K562 (cell line): ENCODE measurements around the gene SDS. TPM values are rescaled to one million over a fixed set of nuclear protein-coding genes. Genes with fewer than 3 reads are reported as not detected.

ENCODE experiments used
- ARID2 ChIP-seq: fragments of 450-650 bp; IDR thresholded peaks from 2 replicates; pipeline ENCODE4 v1.6.1; 2017; ENCODE audit warnings: antibody characterized with exemption, mild to moderate bottlenecking
- CC2D1A ChIP-seq: fragments of 450-650 bp; IDR thresholded peaks from 2 replicates; pipeline ENCODE4 v1.6.1; 2017; ENCODE audit warnings: mild to moderate bottlenecking
- ETV1 ChIP-seq: fragments of 450-650 bp; conservative IDR thresholded peaks from 2 replicates; pipeline ENCODE4 v1.6.1; 2016; ENCODE audit warnings: missing genetic modification characterization, control low read depth, low read depth, missing compliant biosample characterization
- KLF16 ChIP-seq: IDR thresholded peaks from 2 replicates; pipeline ENCODE4 v1.6.1; 2016; ENCODE audit warnings: antibody characterized with exemption
- MTF1 ChIP-seq: fragments of 250-450 bp; sonication (Bioruptor Pico); IDR thresholded peaks from 2 replicates; pipeline ENCODE4 v1.9.0; 2021; ENCODE audit warnings: moderate library complexity, mild to moderate bottlenecking, inconsistent platforms, borderline replicate concordance
- NCOA1 ChIP-seq: fragments of 450-650 bp; IDR thresholded peaks from 2 replicates; pipeline ENCODE4 v1.6.1; 2016; ENCODE audit warnings: low read depth
- RBM25 ChIP-seq: fragments of 200-400 bp; formaldehyde crosslinking; IDR thresholded peaks from 2 replicates; pipeline ENCODE4 v1.6.1; 2018; ENCODE audit warnings: low read length, low read depth, moderate library complexity; ENCODE audit not compliant: severe bottlenecking
- SMC3 ChIP-seq: conservative IDR thresholded peaks from 2 replicates; pipeline ENCODE4 v1.6.1; 2011; ENCODE audit warnings: low read depth, low read length, improper control_type of control experiment; ENCODE audit not compliant: insufficient read depth
- TAF1 ChIP-seq: IDR thresholded peaks from 2 replicates; pipeline ENCODE4 v1.6.1; 2011; ENCODE audit warnings: mild to moderate bottlenecking, low read length, moderate library complexity; ENCODE audit not compliant: insufficient read depth, control insufficient read depth, severe bottlenecking; ENCODE audit errors: extremely low read depth
- U2AF2 ChIP-seq: fragments of 200-400 bp; formaldehyde crosslinking; optimal IDR thresholded peaks from 2 replicates; pipeline ENCODE3; 2017; ENCODE audit warnings: low read depth, mild to moderate bottlenecking, low read length
- ZBTB1 ChIP-seq: sonication (generic); formaldehyde crosslinking; IDR thresholded peaks from 2 replicates; pipeline ENCODE4 v1.8.1; 2023; ENCODE audit warnings: missing genetic modification reagents, low read depth, mild to moderate bottlenecking, borderline replicate concordance
- ZNF121 ChIP-seq: sonication (generic); formaldehyde crosslinking; conservative IDR thresholded peaks from 2 replicates; pipeline ENCODE4 v1.8.0; 2022; ENCODE audit warnings: missing genetic modification reagents
- ZNF263 ChIP-seq: sonication (generic); formaldehyde crosslinking; IDR thresholded peaks from 2 replicates; pipeline ENCODE4 v1.8.0; 2022; ENCODE audit warnings: mild to moderate bottlenecking, missing genetic modification reagents, borderline replicate concordance
- ZNF408 ChIP-seq: fragments of 250-450 bp; sonication (Bioruptor Pico); IDR thresholded peaks from 2 replicates; pipeline ENCODE4 v1.4.0; 2020; ENCODE audit warnings: low read depth, mild to moderate bottlenecking, moderate library complexity
- ZNF766 ChIP-seq: fragments of 200-800 bp; sonication (Bioruptor generic); conservative IDR thresholded peaks from 2 replicates; pipeline ENCODE4 v1.6.1; 2016; ENCODE audit warnings: missing genetic modification characterization, missing compliant biosample characterization
- polyA plus RNA-seq, 8 experiments: library from polyadenylated mRNA; depleted of rRNA in 4 of 8; stranded (reverse) in 5 of 8; unstranded in 3 of 8; fragments of >200 nt; fragmentation: Nextera tagmentation in 2 of 8; fragmentation: Illumina TruSeq in 1 of 8; extraction: Ambion mirVana in 2 of 8; extraction: Trizol in 1 of 8; gene quantifications; 2 replicates each; pipeline versions ENCODE4 v1.2.1 to v1.2.3, GENCODE V29; 2011 to 2014; ENCODE audit warnings: inconsistent platforms in 1 of 8, missing spikeins in 1 of 8
- total RNA-seq, 7 experiments: library from RNA; depleted of rRNA in 6 of 7; stranded (reverse); fragments of >200 nt in 6 of 7; fragmentation: Illumina TruSeq in 2 of 7; extraction: Trizol in 2 of 7; gene quantifications; 2 replicates each; pipeline versions ENCODE4 v1.2.1 to v1.2.3, GENCODE V29; 2011 to 2021; ENCODE audit warnings: low replicate concordance in 1 of 7
- TF ChIP-seq, protein P1 (sequence below): fragments of 250-450 bp; sonication (Bioruptor Pico); IDR thresholded peaks from 2 replicates; pipeline ENCODE4 v1.4.0; 2020; ENCODE audit warnings: mild to moderate bottlenecking
- TF ChIP-seq, protein P2 (sequence below): fragments of 450-650 bp; IDR thresholded peaks from 2 replicates; pipeline ENCODE4 v1.6.1; 2016; ENCODE audit warnings: missing biosample characterization, missing genetic modification characterization
- TF ChIP-seq, protein P3 (sequence below), 2 experiments: fragments of 200-800 bp in 1 of 2; sonication (Bioruptor generic) in 1 of 2; sonication (generic) in 1 of 2; formaldehyde crosslinking in 1 of 2; IDR thresholded peaks in 1 of 2; conservative IDR thresholded peaks in 1 of 2; 2 replicates each; pipeline versions ENCODE4 v1.5.0 to v1.6.1; 2016 to 2020; ENCODE audit warnings: missing compliant biosample characterization in 1 of 2, missing genetic modification characterization in 1 of 2, missing genetic modification reagents in 1 of 2
- TF ChIP-seq, protein P4 (sequence below): fragments of 450-650 bp; formaldehyde crosslinking; IDR thresholded peaks from 2 replicates; pipeline ENCODE4 v1.4.0; 2020; ENCODE audit warnings: mild to moderate bottlenecking, moderate library complexity

Gene SDS
- total and polyA plus RNA-seq, 9 of the 15 experiments (the other 6 are each of a cell fraction or from before 2014, with no cell fraction given) = 0.07 to 1.1 (median 0.12) TPM; not detected in 1

DNA sequence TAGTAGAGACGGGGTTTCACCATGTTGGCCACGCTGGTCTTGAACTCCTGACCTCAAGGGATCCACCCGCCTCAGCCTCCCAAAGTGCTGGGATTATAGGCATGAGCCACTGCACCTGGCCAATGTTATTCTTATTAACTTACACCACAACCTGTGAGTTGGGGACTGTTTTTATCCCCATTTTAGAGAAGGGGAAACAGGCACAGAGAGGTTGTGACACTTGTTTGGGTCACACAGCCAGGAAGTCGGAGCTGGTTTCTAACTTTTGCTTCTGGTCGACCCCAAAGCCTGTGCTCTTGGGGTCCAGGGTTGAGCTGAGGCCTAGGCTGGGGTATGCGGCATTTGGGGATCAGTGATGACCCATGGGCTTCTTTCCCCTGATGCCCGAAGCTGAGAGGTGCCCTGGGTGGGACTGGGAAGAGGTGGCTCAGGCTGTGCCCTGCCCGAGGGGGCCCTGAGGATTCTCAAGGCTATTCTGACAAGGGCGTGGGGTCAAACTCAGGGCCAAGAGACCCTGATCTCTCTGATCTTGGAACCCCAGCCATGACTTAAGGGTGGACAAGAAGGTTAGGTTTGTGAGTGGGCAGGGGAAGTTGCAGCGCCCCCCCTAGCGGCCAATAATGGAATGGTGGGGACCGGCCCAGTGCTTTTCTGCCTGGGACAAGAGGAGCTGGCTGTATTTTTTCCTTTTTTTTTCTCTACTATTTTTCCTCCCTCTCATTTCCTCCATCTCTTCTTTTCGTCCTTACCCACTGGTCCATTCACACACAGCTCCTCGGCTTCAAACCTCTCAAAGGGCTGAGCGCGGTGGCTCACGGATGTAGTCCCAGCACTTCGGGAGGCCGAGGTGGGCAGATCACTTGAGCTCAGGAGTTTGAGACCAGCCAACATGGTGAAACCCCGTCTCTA lies 21.5 kb upstream of the SDS start (continued):
- 0 out of 2 replicates have a peak, but pooled peaks have one; percentile 29 for TF ChIP-seq CC2D1A
- 0 out of 2 replicates have a peak, but pooled peaks have one; percentile 66 for TF ChIP-seq ARID2
- TF ChIP-seq ETV1 (tag) = peak; percentile 80
- TF ChIP-seq ZNF408 = no peak
- TF ChIP-seq ZBTB1 (CRISPR knock-in tag) = peak; percentile 54; the same call in 1 of the 2 replicates
- TF ChIP-seq TAF1 = no peak
- TF ChIP-seq, protein P1, sequence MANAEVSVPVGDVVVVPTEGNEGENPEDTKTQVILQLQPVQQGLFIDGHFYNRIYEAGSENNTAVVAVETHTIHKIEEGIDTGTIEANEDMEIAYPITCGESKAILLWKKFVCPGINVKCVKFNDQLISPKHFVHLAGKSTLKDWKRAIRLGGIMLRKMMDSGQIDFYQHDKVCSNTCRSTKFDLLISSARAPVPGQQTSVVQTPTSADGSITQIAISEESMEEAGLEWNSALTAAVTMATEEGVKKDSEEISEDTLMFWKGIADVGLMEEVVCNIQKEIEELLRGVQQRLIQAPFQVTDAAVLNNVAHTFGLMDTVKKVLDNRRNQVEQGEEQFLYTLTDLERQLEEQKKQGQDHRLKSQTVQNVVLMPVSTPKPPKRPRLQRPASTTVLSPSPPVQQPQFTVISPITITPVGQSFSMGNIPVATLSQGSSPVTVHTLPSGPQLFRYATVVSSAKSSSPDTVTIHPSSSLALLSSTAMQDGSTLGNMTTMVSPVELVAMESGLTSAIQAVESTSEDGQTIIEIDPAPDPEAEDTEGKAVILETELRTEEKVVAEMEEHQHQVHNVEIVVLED = no peak
- TF ChIP-seq NCOA1 = 0 out of 2 replicates have a peak, but pooled peaks have one; percentile 15
- no peak for TF ChIP-seq U2AF2
- TF ChIP-seq ZNF263 (CRISPR knock-in tag) = no peak
- TF ChIP-seq KLF16 = peak; percentile 44; the same call in 1 of the 2 replicates
- TF ChIP-seq RBM25 = peak; percentile 74
- TF ChIP-seq, protein P2, sequence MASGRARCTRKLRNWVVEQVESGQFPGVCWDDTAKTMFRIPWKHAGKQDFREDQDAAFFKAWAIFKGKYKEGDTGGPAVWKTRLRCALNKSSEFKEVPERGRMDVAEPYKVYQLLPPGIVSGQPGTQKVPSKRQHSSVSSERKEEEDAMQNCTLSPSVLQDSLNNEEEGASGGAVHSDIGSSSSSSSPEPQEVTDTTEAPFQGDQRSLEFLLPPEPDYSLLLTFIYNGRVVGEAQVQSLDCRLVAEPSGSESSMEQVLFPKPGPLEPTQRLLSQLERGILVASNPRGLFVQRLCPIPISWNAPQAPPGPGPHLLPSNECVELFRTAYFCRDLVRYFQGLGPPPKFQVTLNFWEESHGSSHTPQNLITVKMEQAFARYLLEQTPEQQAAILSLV (tag) = no peak
- no peak for TF ChIP-seq MTF1
- TF ChIP-seq ZNF121 (CRISPR knock-in tag) = peak; percentile 20
- TF ChIP-seq ZNF766 = no peak
- TF ChIP-seq, protein P3, sequence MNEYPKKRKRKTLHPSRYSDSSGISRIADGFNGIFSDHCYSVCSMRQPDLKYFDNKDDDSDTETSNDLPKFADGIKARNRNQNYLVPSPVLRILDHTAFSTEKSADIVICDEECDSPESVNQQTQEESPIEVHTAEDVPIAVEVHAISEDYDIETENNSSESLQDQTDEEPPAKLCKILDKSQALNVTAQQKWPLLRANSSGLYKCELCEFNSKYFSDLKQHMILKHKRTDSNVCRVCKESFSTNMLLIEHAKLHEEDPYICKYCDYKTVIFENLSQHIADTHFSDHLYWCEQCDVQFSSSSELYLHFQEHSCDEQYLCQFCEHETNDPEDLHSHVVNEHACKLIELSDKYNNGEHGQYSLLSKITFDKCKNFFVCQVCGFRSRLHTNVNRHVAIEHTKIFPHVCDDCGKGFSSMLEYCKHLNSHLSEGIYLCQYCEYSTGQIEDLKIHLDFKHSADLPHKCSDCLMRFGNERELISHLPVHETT (CRISPR knock-in tag; conservative IDR thresholded peaks at IDR 0.05 in 1 of 2, IDR thresholded peaks at IDR 0.05 in 1 of 2) = no peak
- TF ChIP-seq, protein P4, sequence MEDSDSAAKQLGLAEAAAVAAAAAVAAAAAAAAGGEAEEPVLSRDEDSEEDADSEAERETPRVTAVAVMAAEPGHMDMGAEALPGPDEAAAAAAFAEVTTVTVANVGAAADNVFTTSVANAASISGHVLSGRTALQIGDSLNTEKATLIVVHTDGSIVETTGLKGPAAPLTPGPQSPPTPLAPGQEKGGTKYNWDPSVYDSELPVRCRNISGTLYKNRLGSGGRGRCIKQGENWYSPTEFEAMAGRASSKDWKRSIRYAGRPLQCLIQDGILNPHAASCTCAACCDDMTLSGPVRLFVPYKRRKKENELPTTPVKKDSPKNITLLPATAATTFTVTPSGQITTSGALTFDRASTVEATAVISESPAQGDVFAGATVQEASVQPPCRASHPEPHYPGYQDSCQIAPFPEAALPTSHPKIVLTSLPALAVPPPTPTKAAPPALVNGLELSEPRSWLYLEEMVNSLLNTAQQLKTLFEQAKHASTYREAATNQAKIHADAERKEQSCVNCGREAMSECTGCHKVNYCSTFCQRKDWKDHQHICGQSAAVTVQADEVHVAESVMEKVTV = peak; percentile 53; the same call in 1 of the 2 replicates
- TF ChIP-seq SMC3 = peak; percentile 80
